Measurements from ENCODE around the gene HIGD1A.

HIGD1A gene

GRCh38 chr3:42796332-42796885 lies 7.9 kb downstream of the HIGD1A start:
- no peak for DNase-seq

- DNase-seq: no peak
Measured at GRCh38 chr3:42795621-42796181, 8.6 kb downstream of the HIGD1A start.

- no peak for DNase-seq
Measured at GRCh38 chr3:42790714-42791229, 13.5 kb downstream of the HIGD1A start.

DNA sequence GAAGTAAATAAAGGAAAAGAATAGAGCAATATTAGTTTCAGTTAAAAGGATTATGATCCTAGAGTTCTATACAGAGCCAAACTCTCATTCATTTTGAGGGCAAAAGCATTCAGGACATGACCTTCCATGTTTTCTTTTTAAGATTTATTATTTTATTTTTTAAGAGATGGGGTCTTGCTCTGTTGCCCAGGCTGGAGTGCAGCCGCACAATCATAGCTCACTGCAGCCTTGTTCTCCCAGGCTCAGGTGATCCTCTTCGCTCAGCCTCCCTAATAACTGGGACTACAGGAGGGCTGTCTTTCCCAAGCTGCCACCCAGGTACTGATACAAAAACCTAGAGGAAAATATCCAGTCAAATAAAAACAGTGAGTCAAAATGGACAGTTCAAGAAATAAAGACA lies 17.7 kb downstream of the HIGD1A start:
- no peak for DNase-seq

DNA sequence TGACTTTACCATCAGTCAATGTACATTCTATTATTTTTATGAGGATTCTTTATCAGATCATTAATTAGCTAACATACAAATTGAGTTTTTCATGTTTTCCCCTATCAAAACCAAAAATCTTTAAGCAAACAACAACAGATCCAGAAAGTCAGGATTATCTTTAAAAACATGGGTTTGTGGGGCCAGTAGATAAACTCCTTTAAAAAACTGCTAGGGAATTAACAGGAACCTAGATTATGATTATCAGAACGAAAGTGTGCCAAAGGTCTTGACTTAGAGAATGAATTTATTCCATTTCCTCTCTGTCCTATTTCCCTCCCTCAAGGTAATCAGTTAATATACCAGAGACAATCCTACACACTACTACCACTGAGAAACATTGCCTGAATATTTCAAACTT lies 18.1 kb downstream of the HIGD1A start:
- no peak for DNase-seq

- peak; percentile 81 for DNase-seq
Measured at GRCh38 chr3:42780892-42781700, 23.2 kb downstream of the HIGD1A start.

DNA sequence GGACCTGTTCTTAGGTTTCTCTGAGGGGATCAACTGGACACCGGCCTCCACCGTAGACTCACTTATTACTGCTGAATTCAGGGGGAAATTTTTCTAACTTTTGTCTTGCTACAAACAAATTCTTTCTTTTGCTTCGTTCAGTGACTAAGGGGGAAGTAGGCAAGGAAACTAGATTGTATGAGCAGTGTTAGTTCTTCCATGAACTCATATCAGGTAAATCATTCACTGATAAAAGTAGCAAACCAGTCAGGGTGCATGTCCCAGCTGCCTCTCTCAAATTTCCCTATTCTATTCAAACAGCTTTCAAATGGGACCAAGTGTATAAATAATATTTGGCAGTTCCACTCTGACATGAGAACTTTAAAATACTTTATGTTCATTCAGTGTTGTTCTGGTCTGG lies 23.9 kb downstream of the HIGD1A start:
- no peak for DNase-seq

- DNase-seq: no peak
Measured at GRCh38 chr3:42778644-42779043, 25.6 kb downstream of the HIGD1A start.

- no peak for DNase-seq
Measured at GRCh38 chr3:42773409-42773751, 30.9 kb downstream of the HIGD1A start.

- DNase-seq: peak; percentile 96 to 97
Measured at GRCh38 chr3:42772670-42773408, 31.5 kb downstream of the HIGD1A start, which contains the start of gene CCDC13. TSS of gene CCDC13 (minus strand) at chr3:42773253. CDS start at chr3:42758345, 14,908 bp downstream.

DNA sequence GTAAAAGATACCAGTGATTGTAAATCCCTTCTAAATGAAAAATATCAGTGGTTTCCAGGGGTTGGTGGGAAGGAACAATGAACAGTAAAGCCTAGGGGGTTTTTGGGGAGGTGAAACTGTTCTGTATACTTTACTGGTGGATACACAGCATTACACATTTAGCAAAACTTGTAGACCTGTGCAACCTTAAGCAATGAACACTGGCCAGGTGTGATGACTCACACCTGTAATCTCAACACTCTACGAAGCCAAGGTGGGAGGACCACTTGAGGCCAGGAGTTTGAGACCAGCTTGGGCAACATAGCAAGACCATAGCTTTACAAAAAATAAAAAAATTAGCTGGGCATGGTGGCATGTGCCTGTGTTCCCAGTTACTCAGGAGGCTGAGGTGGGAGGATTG lies 33.0 kb downstream of the HIGD1A start:
- no peak for DNase-seq

DNA sequence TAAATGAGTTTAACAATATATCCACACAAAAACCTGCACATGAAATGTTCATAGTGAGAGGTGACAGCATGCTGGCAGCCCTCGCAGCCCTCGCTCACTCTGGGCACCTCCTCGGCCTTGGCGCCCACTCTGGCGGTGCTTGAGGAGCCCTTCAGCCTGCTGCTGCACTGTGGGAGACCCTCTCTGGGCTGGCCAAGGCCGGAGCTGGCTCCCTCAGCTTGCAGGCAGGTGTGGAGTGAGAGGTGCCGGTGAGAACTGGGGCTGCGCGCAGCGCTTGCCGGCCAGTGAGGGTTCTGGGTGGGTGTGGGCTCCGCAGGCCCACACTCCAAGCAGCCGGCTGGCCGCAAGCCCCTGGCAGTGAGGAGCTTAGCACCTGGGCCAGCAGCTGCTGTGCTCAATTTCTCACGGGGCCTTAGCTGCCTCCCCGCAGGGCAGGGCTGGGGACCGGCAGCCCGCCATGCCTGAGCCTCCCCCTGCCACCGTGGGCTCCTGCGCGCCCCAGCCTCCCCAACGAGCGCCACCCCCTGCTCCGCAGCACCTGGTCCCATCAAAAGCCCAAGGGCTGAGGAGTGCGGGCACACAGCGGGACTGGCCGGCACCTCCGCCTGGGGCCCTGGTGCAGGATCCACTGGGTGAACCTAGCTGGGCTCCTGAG lies 34.7 kb downstream of the HIGD1A start:
- DNase-seq: no peak

- DNase-seq: no peak
Measured at GRCh38 chr3:42764561-42765295, 39.6 kb downstream of the HIGD1A start.

DNA sequence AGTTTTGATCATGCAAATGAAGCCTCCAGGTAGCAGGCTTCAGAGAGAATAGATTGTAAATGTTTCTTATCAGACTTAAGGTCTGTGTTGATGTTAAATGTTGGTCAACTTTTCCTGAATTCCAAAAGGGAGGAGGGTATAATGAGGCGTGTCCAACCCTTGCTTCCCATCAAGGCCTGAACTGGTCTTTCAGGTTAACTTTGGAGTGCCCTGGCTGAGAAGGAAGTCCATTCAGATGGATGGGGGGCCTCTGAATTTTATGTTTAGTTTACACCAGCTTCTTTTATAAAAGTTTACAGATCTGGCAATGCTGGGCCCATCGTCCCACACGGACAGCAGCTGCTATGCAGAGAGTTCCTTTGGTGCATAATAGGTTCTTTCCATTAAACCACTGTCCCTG lies 40.2 kb downstream of the HIGD1A start:
- DNase-seq: no peak

DNA sequence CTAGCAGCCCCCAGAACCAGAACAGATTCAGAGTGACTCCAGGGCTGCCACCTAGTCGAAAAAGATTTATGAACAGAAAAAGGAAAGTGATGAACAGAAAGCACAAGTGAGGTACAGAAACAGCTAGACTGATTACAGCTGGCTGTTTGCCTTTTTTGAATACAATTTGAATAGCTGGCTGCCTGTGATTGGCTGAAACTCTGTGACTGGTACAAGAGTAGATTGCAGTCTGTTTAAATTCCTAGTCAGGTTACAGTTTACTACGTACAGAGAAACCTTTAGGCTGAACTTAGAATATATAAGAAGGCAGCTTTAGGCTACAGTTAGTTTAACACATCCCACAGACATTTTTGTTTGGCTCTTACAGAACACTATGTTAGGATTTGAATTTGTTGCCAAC lies 41.3 kb downstream of the HIGD1A start:
- no peak for DNase-seq

DNA sequence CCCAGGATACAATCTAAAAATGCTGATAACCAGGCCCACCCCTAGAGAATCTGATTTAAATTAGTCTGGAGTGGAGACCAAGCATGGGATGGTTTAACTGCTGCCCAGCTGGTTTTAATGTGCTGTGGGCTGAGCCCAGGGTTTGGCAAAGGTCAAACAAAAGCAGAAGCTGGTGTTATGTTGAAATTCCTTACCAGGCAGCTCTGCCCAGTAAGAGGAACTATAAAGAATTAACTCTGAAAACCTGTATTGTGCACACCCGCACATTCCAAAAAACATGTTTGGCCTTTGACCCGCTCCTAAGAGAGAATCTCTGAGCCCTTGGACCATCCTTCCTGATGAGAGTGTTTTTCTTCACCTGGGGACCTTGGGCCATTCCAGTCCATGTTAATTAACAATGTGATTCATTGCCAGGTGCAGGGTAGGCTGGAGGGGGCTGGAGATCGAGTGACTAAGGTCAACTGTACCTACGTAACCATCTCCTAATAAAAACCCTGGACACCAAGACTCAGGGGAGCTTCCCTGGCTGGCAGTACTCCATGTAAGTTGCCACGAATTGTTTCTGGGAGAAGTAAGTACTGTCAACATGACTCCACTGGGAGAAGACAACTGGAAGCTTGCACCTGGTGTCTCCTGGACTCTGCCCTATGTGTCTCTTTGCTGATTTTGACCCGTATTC lies 42.1 kb downstream of the HIGD1A start:
- peak; percentile 96 to 99 for DNase-seq

DNA sequence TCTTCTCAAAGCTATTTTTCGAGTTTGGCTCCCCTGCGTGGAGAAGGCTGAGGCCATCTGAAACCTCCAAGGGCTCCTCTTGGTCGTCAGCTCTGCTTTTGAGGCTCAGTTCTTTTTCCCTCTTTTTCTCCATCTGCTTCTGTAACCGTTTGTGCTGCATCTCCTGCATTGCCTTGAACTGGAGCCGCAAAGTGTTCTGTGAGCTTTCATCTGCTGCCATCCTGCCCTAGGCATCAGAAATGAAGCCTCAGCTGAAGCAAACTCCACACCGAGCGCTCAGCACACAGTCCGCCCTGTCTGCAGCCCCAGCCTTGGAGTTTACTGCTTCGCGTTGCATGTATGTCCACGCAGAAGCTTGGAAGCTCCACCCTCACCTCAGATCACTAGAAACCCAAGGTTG lies 46.2 kb downstream of the HIGD1A start:
- DNase-seq: no peak

DNA sequence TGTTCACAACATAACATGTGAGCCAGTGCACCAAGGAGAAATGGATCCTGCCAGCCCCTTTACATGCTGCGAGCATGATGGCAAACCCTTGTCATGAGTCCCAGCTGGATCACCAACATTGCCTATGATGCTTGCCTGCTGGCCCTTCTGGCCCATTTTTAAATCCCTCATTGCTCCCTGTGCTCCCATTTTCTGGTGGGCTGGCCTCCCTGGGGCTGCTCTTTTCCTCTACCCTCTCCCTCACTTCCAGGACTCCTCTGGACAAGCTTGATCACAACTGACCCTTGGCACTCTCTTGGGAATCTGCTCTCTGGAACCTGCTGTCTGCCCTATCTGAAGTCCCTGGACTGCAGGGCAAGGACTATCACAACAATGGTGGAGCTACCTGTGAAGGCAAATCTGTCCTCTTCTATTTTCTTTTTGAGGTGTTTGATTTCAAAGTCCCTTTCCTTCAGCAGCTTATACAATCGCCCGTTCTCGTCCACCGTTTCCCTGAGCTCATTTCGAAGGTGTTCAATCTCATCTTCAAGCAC lies 47.5 kb downstream of the HIGD1A start:
- no peak for DNase-seq

- peak; percentile 52 to 63 for DNase-seq
Measured at GRCh38 chr3:42755681-42756578, 48.4 kb downstream of the HIGD1A start.

- DNase-seq: no peak
Measured at GRCh38 chr3:42753757-42754156, 50.5 kb downstream of the HIGD1A start.

Data from AML-193 (cell line).